Stomach (tissue), 9 donors: ENCODE results near the gene RFT1. TPM values are rescaled to one million over a fixed set of nuclear protein-coding genes. Genes with fewer than 3 reads are reported as not detected.

ENCODE experiments used
- DNase-seq, 2 donors: peaks; one replicate each; pipeline versions ENCODE4 v3.0.0 to v3.0.0-alpha.2; 2013 to 2019
- H3K27ac ChIP-seq, 5 donors: fragments of 200-600 bp in 4 of 5; sonication (generic) in 4 of 5; one replicate each; pipeline ENCODE4 v1.5.1; 2013 to 2019; ENCODE audit warnings: mild to moderate bottlenecking in 1 of 5, moderate library complexity in 1 of 5
- H3K27me3 ChIP-seq, 3 donors: fragments of 200-600 bp; sonication (generic); one replicate each; pipeline ENCODE4 v1.5.1; 2017 to 2019; ENCODE audit warnings: mixed run types in 1 of 3
- H3K36me3 ChIP-seq, 4 donors: fragments of 200-600 bp; sonication (generic); 1 replicate in 3 of 4; 2 replicates in 1 of 4; pipeline ENCODE4 v1.5.1; 2016 to 2019
- H3K4me1 ChIP-seq, 4 donors: fragments of 200-600 bp; sonication (generic); one replicate each; pipeline ENCODE4 v1.5.1; 2016 to 2019
- H3K4me3 ChIP-seq, 4 donors: fragments of 200-600 bp; sonication (generic) in 3 of 4; one replicate each; pipeline ENCODE4 v1.5.1; 2016 to 2019; ENCODE audit warnings: mild to moderate bottlenecking in 1 of 4
- H3K9me3 ChIP-seq, 4 donors: fragments of 200-600 bp; sonication (generic); one replicate each; pipeline ENCODE4 v1.5.1; 2016 to 2019
- CTCF ChIP-seq, 7 experiments: fragments of 450-650 bp in 4 of 7; fragments of 200-600 bp in 3 of 7; sonication (generic) in 3 of 7; IDR thresholded peaks; one replicate each; pipeline ENCODE4 v1.5.1; 2016 to 2019; ENCODE audit warnings: antibody characterized with exemption in 7 of 7, control low read depth in 2 of 7, mild to moderate bottlenecking in 1 of 7
- EP300 ChIP-seq: sonication (generic); formaldehyde crosslinking; IDR thresholded peaks from one replicate; pipeline ENCODE4 v1.6.1; 2017; ENCODE audit warnings: antibody characterized with exemption
- POLR2A ChIP-seq, 4 donors: fragments of 450-650 bp; IDR thresholded peaks; one replicate each; pipeline ENCODE4 v1.6.1; 2016; ENCODE audit warnings: antibody characterized with exemption in 4 of 4, control low read depth in 2 of 4, mild to moderate bottlenecking in 1 of 4, moderate library complexity in 1 of 4
- POLR2AphosphoS5 ChIP-seq, 3 donors: sonication (generic); formaldehyde crosslinking; IDR thresholded peaks; one replicate each; pipeline ENCODE4 v1.6.1; 2016; ENCODE audit warnings: antibody characterized with exemption in 3 of 3
- WGBS, 5 donors: extraction: QIAGEN DNeasy Blood & Tissue Kit in 3 of 5; methylation state at CpG; one replicate each; pipeline versions ENCODE4 v1.1.5 to v1.1.7; 2013 to 2018; 5-methylcytosine and 5-hydroxymethylcytosine counted together
- intact Hi-C: fragments of 100-400 bp; cut with DNase I; formaldehyde crosslinking; loops from one replicate; pipeline ENCODE4 v1.15.1; 2023; ENCODE audit warnings: low total_unique reads
- polyA plus RNA-seq, 3 donors: library from polyadenylated mRNA; stranded (reverse); fragments of 200-250 nt; gene quantifications; one replicate each; pipeline ENCODE4 v1.2.3, GENCODE V29; 2013
- total RNA-seq, 5 donors: library from RNA; depleted of rRNA; stranded (reverse); fragments of >200 nt; gene quantifications; one replicate each; pipeline versions ENCODE4 v1.1.0 to v1.2.3, GENCODE V29; 2014 to 2016
- donor health status: healthy with polysubstance abuse.
- donor health status: Bipolar disorder and iron deficiency.
- donor health status: healthy.

The RFT1 gene
- total and polyA plus RNA-seq, 8 donors, result 3.3 to 16.8 (median 7.6) TPM; not detected in 1

- peaks cover 35 to 97% (median 93%) of the 10 kb centered on the region in 4 donors for H3K36me3 ChIP-seq
These were observed 28.3 kb downstream of the RFT1 start for GRCh38 chr3:53101956-53102355.

DNA sequence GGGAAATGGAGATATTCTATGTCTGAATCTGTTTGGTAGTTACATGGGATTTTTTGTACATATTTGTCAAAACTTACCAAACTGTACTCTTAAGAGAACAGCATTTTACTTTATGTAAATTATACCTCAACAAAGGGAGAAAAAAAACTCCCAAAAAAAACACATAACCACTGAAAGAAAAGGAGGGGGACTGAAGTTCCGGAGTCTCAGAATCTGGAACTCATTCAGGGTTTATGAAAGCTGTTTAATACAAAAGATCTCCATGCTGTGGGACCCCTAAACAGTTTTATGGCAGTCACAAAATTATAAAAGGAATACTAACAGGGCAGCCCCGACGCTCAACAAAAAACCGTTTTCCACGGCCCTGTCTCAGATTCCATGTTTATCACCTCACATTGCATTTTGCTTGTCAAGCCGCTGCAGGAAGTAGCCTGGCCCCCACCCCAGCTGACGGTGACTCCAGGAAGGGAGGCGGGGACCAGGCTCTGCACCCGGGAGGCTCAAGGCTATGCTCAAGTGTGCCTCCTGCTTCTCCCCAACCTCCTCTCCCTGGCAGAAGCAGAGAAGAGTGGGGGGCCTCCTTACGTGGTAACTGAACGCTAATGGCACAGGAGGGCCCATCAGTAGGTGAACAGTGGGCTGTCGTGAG, 29.3 kb downstream of the RFT1 start:
- H3K9me3 ChIP-seq, result no peaks in the 10 kb centered on the region
- TF ChIP-seq POLR2A (IDR thresholded peaks at IDR 0.05), result no peak
- no peak overlapping the region for H3K4me3 ChIP-seq
- H3K27me3 ChIP-seq, result no peaks in the 10 kb centered on the region
- intact Hi-C loops, result no loop called here
- no peak overlapping the region for H3K27ac ChIP-seq
- no peaks in the 10 kb centered on the region for H3K4me1 ChIP-seq
- peaks cover 37 to 97% (median 93%) of the 10 kb centered on the region in 4 donors for H3K36me3 ChIP-seq
- DNase-seq, result no peak
- 76 to 83% (median 82%) methylated on average over 12 of the region's 12 CpGs for WGBS, 5 donors

More at GRCh38 chr3:53101956-53102355, 28.3 kb downstream of the RFT1 start:
- Histone ChIP-seq H3K27ac (no peak overlapping the region), H3K27me3 (no peaks in the 10 kb centered on the region), H3K4me3 (no peak overlapping the region), H3K4me1 (no peaks in the 10 kb centered on the region), H3K9me3 (no peaks in the 10 kb centered on the region)
- no peak for TF ChIP-seq POLR2AphosphoS5 (IDR thresholded peaks at IDR 0.05)
- TF ChIP-seq POLR2A (IDR thresholded peaks at IDR 0.05), result no peak
- no peak for TF ChIP-seq EP300
- TF ChIP-seq CTCF (IDR thresholded peaks at IDR 0.05), result no peak
- intact Hi-C loops, result no loop called here
- no peak for DNase-seq
- WGBS, 5 donors, result 92 to 95% (median 93%) methylated on average over 12 of the region's 12 CpGs

DNA sequence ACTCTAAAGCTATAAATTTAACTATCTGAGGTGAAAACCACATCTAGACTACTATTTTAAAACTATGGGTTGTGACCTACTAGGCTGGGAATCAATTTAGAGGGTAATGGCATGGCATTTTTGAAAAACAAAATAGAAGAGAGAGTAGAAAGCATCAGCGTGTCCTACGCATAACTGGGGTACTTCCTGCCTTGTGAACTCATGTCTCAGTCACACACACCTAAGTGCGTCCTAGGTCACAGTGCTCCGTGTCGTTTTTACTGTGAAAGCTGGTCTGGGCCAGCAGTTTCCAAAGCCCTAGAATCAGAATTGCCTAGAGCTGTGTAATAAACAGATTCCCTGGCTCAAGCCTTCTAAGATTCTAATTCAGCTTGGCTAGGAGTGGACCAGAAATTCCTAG, 32.3 kb downstream of the RFT1 start:
- TF ChIP-seq CTCF (IDR thresholded peaks at IDR 0.05), result no peak
- TF ChIP-seq EP300, result no peak
- no peak for TF ChIP-seq POLR2A (IDR thresholded peaks at IDR 0.05)
- TF ChIP-seq POLR2AphosphoS5 (IDR thresholded peaks at IDR 0.05), result no peak
- no peak overlapping the region for H3K4me3 ChIP-seq
- no peaks in the 10 kb centered on the region for H3K27me3 ChIP-seq
- no peaks in the 10 kb centered on the region for H3K9me3 ChIP-seq
- no peak for DNase-seq
- peaks cover 26 to 97% (median 93%) of the 10 kb centered on the region in 4 donors for H3K36me3 ChIP-seq
- WGBS, 5 donors, result 87 to 95% (median 93%) methylated on average over 5 of the region's 5 CpGs
- H3K27ac ChIP-seq, result no peak overlapping the region
- H3K4me1 ChIP-seq, result no peaks in the 10 kb centered on the region
- intact Hi-C loops, result no loop called here

GRCh38 chr3:53092942-53093341, 37.3 kb downstream of the RFT1 start:
- TF ChIP-seq EP300 (no peak), POLR2A (IDR thresholded peaks at IDR 0.05) (no peak), POLR2AphosphoS5 (IDR thresholded peaks at IDR 0.05) (no peak)
- no peak overlapping the region for H3K4me3 ChIP-seq
- no peaks in the 10 kb centered on the region for H3K4me1 ChIP-seq
- H3K27ac ChIP-seq, result no peak overlapping the region
- 85 to 100% (median 92%) methylated on average over 2 of the region's 2 CpGs for WGBS, 5 donors
- no peaks in the 10 kb centered on the region for H3K27me3 ChIP-seq
- DNase-seq, result no peak
- peaks cover 17 to 99% (median 97%) of the 10 kb centered on the region in 4 donors for H3K36me3 ChIP-seq
- intact Hi-C loops, result no loop called here
- no peaks in the 10 kb centered on the region for H3K9me3 ChIP-seq

DNA sequence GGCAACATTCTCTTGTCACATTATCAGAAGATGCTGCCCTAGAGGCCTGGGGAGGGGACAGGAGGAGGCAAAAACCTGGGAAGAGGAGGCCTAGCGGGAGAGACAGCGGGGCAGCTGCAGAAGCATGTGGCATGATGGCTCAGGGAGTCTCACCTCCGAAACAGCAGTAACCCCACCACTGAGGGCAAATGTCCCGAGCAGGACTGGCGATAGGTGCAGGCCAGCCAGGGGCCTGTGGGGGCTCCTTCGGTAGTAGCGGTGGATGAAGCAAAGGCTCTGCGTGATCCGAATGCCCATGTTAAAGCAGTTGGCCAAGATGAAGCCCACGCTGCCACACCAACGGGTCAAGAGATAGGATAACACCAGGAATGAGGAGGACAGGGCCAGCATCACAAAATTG, 38.0 kb downstream of the RFT1 start:
- no peaks in the 10 kb centered on the region for H3K4me1 ChIP-seq
- 93 to 97% (median 96%) methylated on average over 10 to 11 of the region's 11 CpGs for WGBS, 5 donors
- no peak overlapping the region for H3K27ac ChIP-seq
- H3K9me3 ChIP-seq, result no peaks in the 10 kb centered on the region
- H3K27me3 ChIP-seq, result no peaks in the 10 kb centered on the region
- peaks cover 17 to 98% (median 94%) of the 10 kb centered on the region in 4 donors for H3K36me3 ChIP-seq
- H3K4me3 ChIP-seq, result no peak overlapping the region
- DNase-seq, result no peak
- no peak for TF ChIP-seq CTCF (IDR thresholded peaks at IDR 0.05)
- no peak for TF ChIP-seq POLR2AphosphoS5 (IDR thresholded peaks at IDR 0.05)
- no peak for TF ChIP-seq POLR2A (IDR thresholded peaks at IDR 0.05)
- no peak for TF ChIP-seq EP300
- intact Hi-C loops, result no loop called here
